K562 (cell line): Measurements from ENCODE around the gene CMIP. TPM values are rescaled to one million over a fixed set of nuclear protein-coding genes. Genes with fewer than 3 reads are reported as not detected.

Source experiments
- ATF3 ChIP-seq, 2 experiments: fragments of 450-650 bp in 1 of 2; sonication (generic) in 1 of 2; formaldehyde crosslinking in 1 of 2; IDR thresholded peaks in 1 of 2; conservative IDR thresholded peaks in 1 of 2; 2 replicates each; pipeline versions ENCODE4 v1.6.1 to v1.8.1; 2016 to 2023; ENCODE audit warnings: mild to moderate bottlenecking in 2 of 2, moderate library complexity in 2 of 2, inconsistent platforms in 1 of 2, missing genetic modification reagents in 1 of 2
- CREB3L1 ChIP-seq: fragments of 450-650 bp; IDR thresholded peaks from 2 replicates; pipeline ENCODE4 v1.6.1; 2014; ENCODE audit warnings: low read depth, mild to moderate bottlenecking, moderate library complexity, borderline replicate concordance
- DNMT1 ChIP-seq: fragments of 450-650 bp; IDR thresholded peaks from 2 replicates; pipeline ENCODE4 v1.6.1; 2016; ENCODE audit warnings: antibody characterized with exemption, mild to moderate bottlenecking
- ETV5 ChIP-seq: sonication (generic); formaldehyde crosslinking; IDR thresholded peaks from 2 replicates; pipeline ENCODE4 v1.4.0; 2020; ENCODE audit warnings: low read depth, mild to moderate bottlenecking, missing genetic modification reagents
- FOXA3 ChIP-seq, 2 experiments: fragments of 450-650 bp in 1 of 2; sonication (generic) in 1 of 2; formaldehyde crosslinking; IDR thresholded peaks in 1 of 2; conservative IDR thresholded peaks in 1 of 2; 2 replicates each; pipeline versions ENCODE4 v1.4.0 to v1.8.0; 2020 to 2022; ENCODE audit warnings: mild to moderate bottlenecking in 2 of 2, missing genetic modification reagents in 1 of 2
- FOXM1 ChIP-seq, 2 experiments: fragments of 450-650 bp in 1 of 2; sonication (generic) in 1 of 2; formaldehyde crosslinking in 1 of 2; IDR thresholded peaks; 2 replicates each; pipeline versions ENCODE4 v1.6.1 to v1.9.0; 2017 to 2022; ENCODE audit warnings: low read depth in 2 of 2, mild to moderate bottlenecking in 2 of 2, missing genetic modification reagents in 1 of 2, moderate library complexity in 1 of 2
- GABPA ChIP-seq: fragments of 200-800 bp; sonication (Bioruptor generic); conservative IDR thresholded peaks from 2 replicates; pipeline ENCODE4 v1.6.1; 2016; ENCODE audit warnings: low read depth, missing genetic modification characterization, missing compliant biosample characterization
- HDAC3 ChIP-seq: fragments of 450-650 bp; IDR thresholded peaks from 2 replicates; pipeline ENCODE4 v1.6.1; 2018; ENCODE audit warnings: borderline replicate concordance, mild to moderate bottlenecking, moderate library complexity; ENCODE audit not compliant: partially characterized antibody
- HES1 ChIP-seq: fragments of 450-650 bp; IDR thresholded peaks from 2 replicates; pipeline ENCODE4 v1.6.1; 2016; ENCODE audit warnings: low read depth, mild to moderate bottlenecking, moderate library complexity
- KAT2B ChIP-seq: IDR thresholded peaks from one replicate; pipeline ENCODE4 v1.6.1; 2012; ENCODE audit warnings: low read depth, mild to moderate bottlenecking, control low read depth, inconsistent platforms, low read length, moderate library complexity
- KLF16 ChIP-seq: IDR thresholded peaks from 2 replicates; pipeline ENCODE4 v1.6.1; 2016; ENCODE audit warnings: antibody characterized with exemption
- MCM5 ChIP-seq: fragments of 450-650 bp; IDR thresholded peaks from 2 replicates; pipeline ENCODE4 v1.6.1; 2016; ENCODE audit warnings: low read depth
- SAP30 ChIP-seq: fragments of 200-600 bp; sonication (generic); IDR thresholded peaks from 2 replicates; pipeline ENCODE4 v1.6.1; 2012; ENCODE audit warnings: borderline replicate concordance, low read depth, mild to moderate bottlenecking, moderate library complexity, low read length, control low read depth, inconsistent platforms; ENCODE audit not compliant: insufficient read depth, poor library complexity, severe bottlenecking
- SMARCA5 ChIP-seq: fragments of 450-650 bp; IDR thresholded peaks from 2 replicates; pipeline ENCODE4 v1.6.1; 2016
- THRA ChIP-seq: fragments of 450-650 bp; IDR thresholded peaks from 2 replicates; pipeline ENCODE4 v1.6.1; 2017; ENCODE audit warnings: mild to moderate bottlenecking, moderate library complexity
- ZFP36 ChIP-seq: fragments of 150-350 bp; IDR thresholded peaks from 2 replicates; pipeline ENCODE4 v1.6.1; 2018; ENCODE audit warnings: low read length, low read depth; ENCODE audit not compliant: partially characterized antibody
- ZNF311 ChIP-seq: fragments of 250-450 bp; sonication (Bioruptor Pico); IDR thresholded peaks from 2 replicates; pipeline ENCODE4 v1.4.0; 2020; ENCODE audit warnings: mild to moderate bottlenecking, moderate library complexity
- ZNF436 ChIP-seq: fragments of 250-450, 450-650 bp; sonication (Bioruptor Pico); formaldehyde crosslinking; IDR thresholded peaks from 2 replicates; pipeline ENCODE4 v1.7.0; 2020; ENCODE audit warnings: mild to moderate bottlenecking
- ZNF507 ChIP-seq: conservative IDR thresholded peaks from 2 replicates; pipeline ENCODE4 v1.6.1; 2017; ENCODE audit warnings: missing genetic modification characterization, missing compliant biosample characterization
- polyA plus RNA-seq, 8 experiments: library from polyadenylated mRNA; depleted of rRNA in 4 of 8; stranded (reverse) in 5 of 8; unstranded in 3 of 8; fragments of >200 nt; fragmentation: Nextera tagmentation in 2 of 8; fragmentation: Illumina TruSeq in 1 of 8; extraction: Ambion mirVana in 2 of 8; extraction: Trizol in 1 of 8; gene quantifications; 2 replicates each; pipeline versions ENCODE4 v1.2.1 to v1.2.3, GENCODE V29; 2011 to 2014; ENCODE audit warnings: inconsistent platforms in 1 of 8, missing spikeins in 1 of 8
- total RNA-seq, 7 experiments: library from RNA; depleted of rRNA in 6 of 7; stranded (reverse); fragments of >200 nt in 6 of 7; fragmentation: Illumina TruSeq in 2 of 7; extraction: Trizol in 2 of 7; gene quantifications; 2 replicates each; pipeline versions ENCODE4 v1.2.1 to v1.2.3, GENCODE V29; 2011 to 2021; ENCODE audit warnings: low replicate concordance in 1 of 7

Gene CMIP
- total and polyA plus RNA-seq, 9 of the 15 experiments (the other 6 are each of a cell fraction or from before 2014, with no cell fraction given): 0.94 to 82.5 (median 10.3) TPM

- TF ChIP-seq THRA (peak; percentile 83), ZNF507 (tag) (no peak), KAT2B (no peak), HES1 (peak; percentile 50; the same call in 1 of the 2 replicates), ATF3 (IDR thresholded peaks at IDR 0.05) (peak; percentile 77), ATF3 (CRISPR knock-in tag; conservative IDR thresholded peaks at IDR 0.05) (no peak), MCM5 (no peak), FOXA3 (CRISPR knock-in tag; conservative IDR thresholded peaks at IDR 0.05 in 1 of 2, IDR thresholded peaks at IDR 0.05 in 1 of 2) (0 out of 4 replicates have a peak, but pooled peaks of 1 of the 2 experiments have one; percentile 47), CREB3L1 (no peak; the same call in 1 of the 2 replicates), FOXM1 (IDR thresholded peaks at IDR 0.05; ENCODE audit: low read depth) (peak; percentile 33; the same call in 1 of the 2 replicates), FOXM1 (CRISPR knock-in tag; IDR thresholded peaks at IDR 0.05; ENCODE audit: low read depth) (no peak), GABPA (tag) (0 out of 2 replicates have a peak, but pooled peaks have one; percentile 28), KLF16 (peak; percentile 33; the same call in 1 of the 2 replicates), ETV5 (peak; percentile 52), SMARCA5 (peak; percentile 55; the same call in 1 of the 2 replicates), ZNF311 (CRISPR knock-in tag) (no peak), DNMT1 (no peak), ZFP36 (peak; percentile 27), SAP30 (no peak), HDAC3 (peak; percentile 54), ZNF436 (CRISPR knock-in tag) (no peak)
Observed at GRCh38 chr16:81451753-81452680, 7.4 kb downstream of the CMIP start (continued).
